ENCODE measurements around the gene GATA2. TPM values are rescaled to one million over a fixed set of nuclear protein-coding genes. Genes with fewer than 3 reads are reported as not detected.

The GATA2 gene
- total and polyA plus RNA-seq, 2 donors (not counting 1 experiment from before 2014, with no cell fraction given) = 0.83 to 3.2 TPM

DNA sequence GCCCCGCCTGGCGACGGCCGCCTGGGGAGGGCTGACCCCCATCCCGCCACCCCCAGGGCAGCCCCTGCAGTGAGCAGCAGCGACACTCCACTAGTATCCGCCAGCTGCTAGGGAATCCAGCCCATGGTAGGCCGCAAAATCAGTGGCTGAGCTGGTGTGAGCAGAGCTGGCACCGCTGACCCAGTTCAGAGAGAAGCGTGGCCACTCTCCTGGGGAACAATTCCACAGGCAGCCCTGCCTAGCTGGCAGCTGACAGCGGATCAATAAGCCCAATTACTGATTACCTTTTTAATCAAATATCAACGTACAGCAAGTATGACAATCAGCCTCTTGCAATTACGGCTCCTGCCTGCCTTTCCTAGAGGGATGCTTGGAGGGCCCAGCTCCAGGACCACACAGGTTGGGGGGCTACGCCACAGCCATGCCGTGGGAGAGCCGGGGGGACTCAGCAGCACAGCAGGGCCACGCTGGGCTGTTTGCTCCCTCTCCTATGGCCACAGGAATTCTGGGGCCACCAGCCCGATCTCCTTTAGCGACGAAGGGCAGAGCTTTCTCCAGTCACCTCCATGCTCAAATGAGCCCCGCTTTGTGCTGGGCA, 40.2 kb downstream of the GATA2 start:
- H3K4me1 ChIP-seq (ENCODE audit: control insufficient read depth, extremely low read depth, insufficient read depth, low read length) = no peaks in the 10 kb centered on the region

DNA sequence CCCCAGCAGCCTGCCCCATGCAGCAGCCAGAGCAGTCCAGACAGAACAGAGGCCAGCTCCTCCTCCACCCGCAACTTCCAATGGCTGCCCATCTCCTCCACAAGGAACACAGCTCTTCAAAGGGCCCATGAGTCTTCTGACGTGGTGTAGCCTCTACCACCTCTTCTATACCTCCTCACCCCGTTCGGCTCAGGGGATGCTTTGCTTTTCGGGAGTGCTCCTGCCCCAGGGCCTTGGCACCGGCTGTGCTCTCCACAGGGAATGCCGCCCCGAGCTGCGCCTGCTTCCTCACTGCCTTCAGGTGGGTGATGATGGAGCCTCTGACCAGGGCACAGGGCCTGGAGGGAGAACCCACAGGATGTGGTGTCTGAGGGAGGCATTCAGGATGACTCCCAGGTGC, 40.9 kb downstream of the GATA2 start:
- Histone ChIP-seq H3K36me3 (ENCODE audit: control insufficient read depth, insufficient read depth, low read length) (no peaks in the 10 kb centered on the region), H3K4me2 (ENCODE audit: extremely low read depth, insufficient read depth, low read length) (no peak overlapping the region), H3K4me3 (replicated peaks in 1 of 4; ENCODE audit: control extremely low read depth in 1 of 4, insufficient read depth in 1 of 4, low read depth in 3 of 4, low read length in 4 of 4) (no peak overlapping the region), H2AFZ (ENCODE audit: low read length) (no peak overlapping the region), H3K4me1 (ENCODE audit: control insufficient read depth, extremely low read depth, insufficient read depth, low read length) (no peaks in the 10 kb centered on the region), H4K20me1 (ENCODE audit: control insufficient read depth, extremely low read depth, insufficient read depth, low read length) (no peaks in the 10 kb centered on the region), H3K9me3 (ENCODE audit: control insufficient read depth, insufficient read depth, low read depth, low read length) (no peaks in the 10 kb centered on the region), H3K27me3 (ENCODE audit: control insufficient read depth, insufficient read depth, low read length) (peaks cover 22% of the 10 kb centered on the region), H3K9ac (ENCODE audit: insufficient read depth, low read length) (no peak overlapping the region), H3K79me2 (ENCODE audit: control insufficient read depth, insufficient read depth, low read length) (no peaks in the 10 kb centered on the region), H3K27ac (ENCODE audit: insufficient read depth, low read length) (no peak overlapping the region)
- no peak for DNase-seq (ENCODE audit: low read depth in 2 of 2)
- TF ChIP-seq EZH2 (IDR thresholded peaks at IDR 0.05; ENCODE audit: low read length, missing control alignments) = no peak
- TF ChIP-seq, protein P1, sequence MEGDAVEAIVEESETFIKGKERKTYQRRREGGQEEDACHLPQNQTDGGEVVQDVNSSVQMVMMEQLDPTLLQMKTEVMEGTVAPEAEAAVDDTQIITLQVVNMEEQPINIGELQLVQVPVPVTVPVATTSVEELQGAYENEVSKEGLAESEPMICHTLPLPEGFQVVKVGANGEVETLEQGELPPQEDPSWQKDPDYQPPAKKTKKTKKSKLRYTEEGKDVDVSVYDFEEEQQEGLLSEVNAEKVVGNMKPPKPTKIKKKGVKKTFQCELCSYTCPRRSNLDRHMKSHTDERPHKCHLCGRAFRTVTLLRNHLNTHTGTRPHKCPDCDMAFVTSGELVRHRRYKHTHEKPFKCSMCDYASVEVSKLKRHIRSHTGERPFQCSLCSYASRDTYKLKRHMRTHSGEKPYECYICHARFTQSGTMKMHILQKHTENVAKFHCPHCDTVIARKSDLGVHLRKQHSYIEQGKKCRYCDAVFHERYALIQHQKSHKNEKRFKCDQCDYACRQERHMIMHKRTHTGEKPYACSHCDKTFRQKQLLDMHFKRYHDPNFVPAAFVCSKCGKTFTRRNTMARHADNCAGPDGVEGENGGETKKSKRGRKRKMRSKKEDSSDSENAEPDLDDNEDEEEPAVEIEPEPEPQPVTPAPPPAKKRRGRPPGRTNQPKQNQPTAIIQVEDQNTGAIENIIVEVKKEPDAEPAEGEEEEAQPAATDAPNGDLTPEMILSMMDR (conservative IDR thresholded peaks at IDR 0.05 in 1 of 2, IDR thresholded peaks at IDR 0.05 in 1 of 2; ENCODE audit: low read depth in 1 of 2, low read length in 2 of 2) = no peak

More for the DNA sequence above, 40.2 kb downstream of the GATA2 start:
- no peaks in the 10 kb centered on the region for H3K79me2 ChIP-seq (ENCODE audit: control insufficient read depth, insufficient read depth, low read length)
- no peaks in the 10 kb centered on the region for H3K9me3 ChIP-seq (ENCODE audit: control insufficient read depth, insufficient read depth, low read depth, low read length)
- no peaks in the 10 kb centered on the region for H4K20me1 ChIP-seq (ENCODE audit: control insufficient read depth, extremely low read depth, insufficient read depth, low read length)
- no peaks in the 10 kb centered on the region for H3K36me3 ChIP-seq (ENCODE audit: control insufficient read depth, insufficient read depth, low read length)
- no peak for DNase-seq (ENCODE audit: low read depth in 2 of 2)
- H3K4me2 ChIP-seq (ENCODE audit: extremely low read depth, insufficient read depth, low read length) = no peak overlapping the region
- no peak overlapping the region for H3K27ac ChIP-seq (ENCODE audit: insufficient read depth, low read length)
- H3K27me3 ChIP-seq (ENCODE audit: control insufficient read depth, insufficient read depth, low read length) = peaks cover 17% of the 10 kb centered on the region
- no peak overlapping the region for H3K4me3 ChIP-seq (replicated peaks in 1 of 4; ENCODE audit: control extremely low read depth in 1 of 4, insufficient read depth in 1 of 4, low read depth in 3 of 4, low read length in 4 of 4)
- H2AFZ ChIP-seq (ENCODE audit: low read length) = no peak overlapping the region
- no peak overlapping the region for H3K9ac ChIP-seq (ENCODE audit: insufficient read depth, low read length)
- TF ChIP-seq EZH2 (IDR thresholded peaks at IDR 0.05; ENCODE audit: low read length, missing control alignments) = no peak
- TF ChIP-seq, protein P1 (conservative IDR thresholded peaks at IDR 0.05 in 1 of 2, IDR thresholded peaks at IDR 0.05 in 1 of 2; ENCODE audit: low read depth in 1 of 2, low read length in 2 of 2) = no peak

DNA sequence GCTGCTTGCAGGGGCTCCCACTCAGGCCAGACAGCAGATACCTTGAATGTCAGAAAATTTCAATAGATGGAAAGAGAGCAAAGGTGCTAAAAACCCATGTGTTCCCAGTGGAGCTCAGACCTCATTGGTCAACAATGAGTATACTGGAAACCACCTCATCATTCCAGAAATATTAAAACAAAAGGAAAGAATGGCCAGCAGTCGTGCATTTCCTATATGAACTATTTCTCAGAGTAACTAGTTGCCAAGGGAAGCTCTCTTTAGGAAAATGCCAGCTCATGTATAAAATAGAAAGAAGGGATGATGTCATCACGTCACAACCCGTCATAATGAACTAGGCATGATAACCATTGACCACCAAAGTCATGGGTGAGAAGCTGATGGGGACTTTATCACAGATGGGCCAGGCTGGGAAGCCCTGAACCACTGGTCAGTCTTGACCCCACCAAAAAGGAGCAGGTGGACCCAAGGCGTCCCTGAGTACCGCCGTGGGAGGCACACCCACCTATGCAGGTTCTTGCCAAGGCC, 43.8 kb downstream of the GATA2 start:
- H3K27ac ChIP-seq (ENCODE audit: insufficient read depth, low read length) = no peak overlapping the region
- H3K79me2 ChIP-seq (ENCODE audit: control insufficient read depth, insufficient read depth, low read length) = no peaks in the 10 kb centered on the region
- no peak overlapping the region for H3K9ac ChIP-seq (ENCODE audit: insufficient read depth, low read length)
- peaks cover 10% of the 10 kb centered on the region for H3K27me3 ChIP-seq (ENCODE audit: control insufficient read depth, insufficient read depth, low read length)
- H4K20me1 ChIP-seq (ENCODE audit: control insufficient read depth, extremely low read depth, insufficient read depth, low read length) = no peaks in the 10 kb centered on the region
- no peak for TF ChIP-seq EZH2 (IDR thresholded peaks at IDR 0.05; ENCODE audit: low read length, missing control alignments)
- TF ChIP-seq, protein P1 (conservative IDR thresholded peaks at IDR 0.05 in 1 of 2, IDR thresholded peaks at IDR 0.05 in 1 of 2; ENCODE audit: low read depth in 1 of 2, low read length in 2 of 2) = no peak
- H3K4me3 ChIP-seq (replicated peaks in 1 of 4; ENCODE audit: control extremely low read depth in 1 of 4, insufficient read depth in 1 of 4, low read depth in 3 of 4, low read length in 4 of 4) = no peak overlapping the region
- no peaks in the 10 kb centered on the region for H3K9me3 ChIP-seq (ENCODE audit: control insufficient read depth, insufficient read depth, low read depth, low read length)
- H2AFZ ChIP-seq (ENCODE audit: low read length) = no peak overlapping the region
- no peaks in the 10 kb centered on the region for H3K4me1 ChIP-seq (ENCODE audit: control insufficient read depth, extremely low read depth, insufficient read depth, low read length)
- H3K4me2 ChIP-seq (ENCODE audit: extremely low read depth, insufficient read depth, low read length) = no peak overlapping the region
- H3K36me3 ChIP-seq (ENCODE audit: control insufficient read depth, insufficient read depth, low read length) = no peaks in the 10 kb centered on the region
- DNase-seq (ENCODE audit: low read depth in 2 of 2) = no peak

All from fibroblast of lung (primary cell).